Measurements from ENCODE around the gene DEPDC5.

DNA sequence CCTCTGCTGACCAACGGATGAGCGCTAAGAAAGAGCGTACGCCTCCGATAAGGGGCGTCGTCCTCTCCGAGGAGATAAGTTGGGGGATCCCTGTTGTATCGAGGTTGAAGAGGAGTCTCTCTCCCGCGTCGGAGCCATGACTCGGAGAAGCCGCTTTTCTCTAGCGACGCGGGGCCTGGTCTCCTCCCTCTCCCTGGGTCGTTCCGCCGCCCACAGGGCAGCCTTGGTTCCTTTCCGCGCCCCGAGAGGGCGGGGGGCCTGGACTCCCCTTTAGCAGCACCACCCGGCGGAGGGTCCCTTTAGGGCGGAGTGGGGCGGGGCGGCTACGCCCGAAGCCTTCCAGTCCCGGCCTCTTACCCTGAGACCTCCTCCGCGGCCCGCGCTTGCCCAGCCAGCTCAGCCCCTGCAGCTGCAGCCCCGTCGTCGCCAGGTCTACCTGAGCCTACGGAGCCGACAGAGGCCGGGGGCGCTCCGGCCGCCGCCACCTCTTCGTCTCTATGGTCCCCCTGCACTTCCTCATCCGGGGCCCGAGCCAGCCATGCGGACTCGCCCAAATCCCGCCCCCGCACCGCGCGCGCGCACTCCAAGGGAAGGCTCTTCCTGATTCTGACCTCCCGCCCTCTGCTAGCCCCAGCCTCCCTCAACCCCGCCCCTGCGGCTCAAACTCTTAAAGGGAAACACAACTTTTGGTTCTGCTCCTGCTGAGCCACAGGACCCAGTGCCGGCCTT is 4.0 kb upstream of the DEPDC5 start, which contains the start of gene PRR14L:
- TF ChIP-seq, protein P1, sequence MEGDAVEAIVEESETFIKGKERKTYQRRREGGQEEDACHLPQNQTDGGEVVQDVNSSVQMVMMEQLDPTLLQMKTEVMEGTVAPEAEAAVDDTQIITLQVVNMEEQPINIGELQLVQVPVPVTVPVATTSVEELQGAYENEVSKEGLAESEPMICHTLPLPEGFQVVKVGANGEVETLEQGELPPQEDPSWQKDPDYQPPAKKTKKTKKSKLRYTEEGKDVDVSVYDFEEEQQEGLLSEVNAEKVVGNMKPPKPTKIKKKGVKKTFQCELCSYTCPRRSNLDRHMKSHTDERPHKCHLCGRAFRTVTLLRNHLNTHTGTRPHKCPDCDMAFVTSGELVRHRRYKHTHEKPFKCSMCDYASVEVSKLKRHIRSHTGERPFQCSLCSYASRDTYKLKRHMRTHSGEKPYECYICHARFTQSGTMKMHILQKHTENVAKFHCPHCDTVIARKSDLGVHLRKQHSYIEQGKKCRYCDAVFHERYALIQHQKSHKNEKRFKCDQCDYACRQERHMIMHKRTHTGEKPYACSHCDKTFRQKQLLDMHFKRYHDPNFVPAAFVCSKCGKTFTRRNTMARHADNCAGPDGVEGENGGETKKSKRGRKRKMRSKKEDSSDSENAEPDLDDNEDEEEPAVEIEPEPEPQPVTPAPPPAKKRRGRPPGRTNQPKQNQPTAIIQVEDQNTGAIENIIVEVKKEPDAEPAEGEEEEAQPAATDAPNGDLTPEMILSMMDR (conservative IDR thresholded peaks at IDR 0.05) = no peak
- TF ChIP-seq EZH2 (IDR thresholded peaks at IDR 0.05; ENCODE audit: low read depth) = no peak

Data from PC-9 (cell line).